AG04449 (cell line): ENCODE results near the gene DSCAM.

Source experiments
- CTCF ChIA-PET: fragments of 350-600 bp; formaldehyde crosslinking; extraction: SDS; loops from one replicate; lab custom pipeline; 2021; ENCODE audit warnings: antibody characterized with exemption; lab: Yijun Ruan, JAX
- POLR2A ChIA-PET: fragments of 400-600, 350-600 bp; formaldehyde crosslinking; extraction: SDS; loops from one replicate; lab custom pipeline; 2020; ENCODE audit warnings: antibody characterized with exemption, inconsistent platforms; lab: Yijun Ruan, JAX
- DNase-seq: peaks from one replicate; pipeline ENCODE4 v3.0.0-alpha.2; 2010; ENCODE audit warnings: low read depth, low spot score
- H3K4me3 ChIP-seq: 2 replicates; pipeline ENCODE4 v1.5.1; 2011; ENCODE audit warnings: low read depth, mild to moderate bottlenecking, control low read depth, low read length
- TF ChIP-seq, protein P1 (sequence below): IDR thresholded peaks from one replicate; pipeline ENCODE4 v1.5.1; 2011; ENCODE audit warnings: mild to moderate bottlenecking, moderate library complexity, low read length, control low read depth, inconsistent platforms; ENCODE audit not compliant: insufficient read depth; ENCODE audit errors: missing control alignments

Gene DSCAM

DNA sequence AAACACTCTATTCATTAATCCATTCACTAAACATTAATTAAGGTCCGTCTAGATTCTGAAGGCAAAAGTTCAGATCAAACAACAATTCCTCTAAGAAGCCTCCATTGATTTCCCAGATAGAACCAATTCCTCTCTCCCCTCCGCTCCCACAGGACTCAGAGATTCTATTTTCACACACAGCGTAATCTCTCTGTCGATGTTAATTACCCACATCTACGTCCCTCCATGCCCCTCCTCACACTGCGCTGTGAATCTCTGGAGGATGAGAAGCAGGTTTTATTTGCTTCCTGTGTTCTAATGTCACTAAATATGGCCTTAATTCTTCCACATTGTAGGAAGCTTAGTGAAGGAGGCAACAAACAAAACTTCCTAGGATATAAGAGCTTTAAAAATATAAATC is 306.7 kb downstream of the DSCAM start:
- POLR2A ChIA-PET, result no interaction called here
- DNase-seq, result no peak
- no peak overlapping the region for H3K4me3 ChIP-seq
- CTCF ChIA-PET, result no interaction called here
- TF ChIP-seq, protein P1, sequence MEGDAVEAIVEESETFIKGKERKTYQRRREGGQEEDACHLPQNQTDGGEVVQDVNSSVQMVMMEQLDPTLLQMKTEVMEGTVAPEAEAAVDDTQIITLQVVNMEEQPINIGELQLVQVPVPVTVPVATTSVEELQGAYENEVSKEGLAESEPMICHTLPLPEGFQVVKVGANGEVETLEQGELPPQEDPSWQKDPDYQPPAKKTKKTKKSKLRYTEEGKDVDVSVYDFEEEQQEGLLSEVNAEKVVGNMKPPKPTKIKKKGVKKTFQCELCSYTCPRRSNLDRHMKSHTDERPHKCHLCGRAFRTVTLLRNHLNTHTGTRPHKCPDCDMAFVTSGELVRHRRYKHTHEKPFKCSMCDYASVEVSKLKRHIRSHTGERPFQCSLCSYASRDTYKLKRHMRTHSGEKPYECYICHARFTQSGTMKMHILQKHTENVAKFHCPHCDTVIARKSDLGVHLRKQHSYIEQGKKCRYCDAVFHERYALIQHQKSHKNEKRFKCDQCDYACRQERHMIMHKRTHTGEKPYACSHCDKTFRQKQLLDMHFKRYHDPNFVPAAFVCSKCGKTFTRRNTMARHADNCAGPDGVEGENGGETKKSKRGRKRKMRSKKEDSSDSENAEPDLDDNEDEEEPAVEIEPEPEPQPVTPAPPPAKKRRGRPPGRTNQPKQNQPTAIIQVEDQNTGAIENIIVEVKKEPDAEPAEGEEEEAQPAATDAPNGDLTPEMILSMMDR, result no peak

GRCh38 chr21:40534886-40535285 is 312.1 kb downstream of the DSCAM start:
- TF ChIP-seq, protein P1, result no peak
- ChIA-PET CTCF (no interaction called here), POLR2A (no interaction called here)
- no peak overlapping the region for H3K4me3 ChIP-seq
- DNase-seq, result no peak

DNA sequence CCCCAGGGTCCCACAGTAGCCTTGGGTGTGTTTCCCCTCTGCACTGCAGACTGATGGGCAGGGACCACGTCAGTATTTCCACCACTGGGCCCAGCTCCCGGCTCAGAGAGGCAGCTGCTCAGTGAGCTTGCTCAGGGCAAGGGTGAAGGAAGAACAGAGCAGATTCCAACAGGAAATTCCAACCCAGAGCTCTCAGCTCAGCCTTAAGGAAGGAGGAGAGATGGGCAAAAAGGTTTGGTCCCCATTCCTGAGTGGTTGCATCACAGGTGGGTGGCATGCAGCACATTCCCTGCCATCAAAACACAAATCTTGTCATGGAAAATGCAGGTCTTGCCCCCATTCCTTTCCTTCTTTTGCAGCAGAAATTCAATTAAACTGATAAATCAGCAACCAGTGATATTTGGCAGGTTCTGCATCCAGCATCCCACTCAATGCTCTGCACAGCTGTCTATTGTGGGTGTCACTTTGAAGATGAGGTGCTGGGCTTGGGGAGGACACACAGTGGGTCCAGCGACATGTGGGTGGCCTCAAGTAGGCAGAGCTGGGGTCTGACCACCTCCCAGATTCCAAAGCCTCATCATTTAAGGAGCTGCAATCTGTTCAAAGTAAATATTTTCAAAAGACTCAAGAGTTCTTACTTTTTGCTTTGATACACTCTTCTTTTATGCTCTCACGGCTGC is 315.4 kb downstream of the DSCAM start:
- DNase-seq, result peak; percentile 7
- no peak overlapping the region for H3K4me3 ChIP-seq
- POLR2A ChIA-PET, result no interaction called here
- CTCF ChIA-PET, result no interaction called here
- TF ChIP-seq, protein P1, result no peak

GRCh38 chr21:40531016-40531415 is 315.9 kb downstream of the DSCAM start:
- H3K4me3 ChIP-seq, result no peak overlapping the region
- ChIA-PET CTCF (no interaction called here), POLR2A (no interaction called here)
- DNase-seq, result no peak
- TF ChIP-seq, protein P1, result no peak

GRCh38 chr21:40517646-40518045 is 329.3 kb downstream of the DSCAM start:
- POLR2A ChIA-PET, result no interaction called here
- TF ChIP-seq, protein P1, result no peak

GRCh38 chr21:40516335-40516734 is 330.6 kb downstream of the DSCAM start:
- POLR2A ChIA-PET, result no interaction called here
- DNase-seq, result no peak
- no peak overlapping the region for H3K4me3 ChIP-seq
- TF ChIP-seq, protein P1, result no peak
- CTCF ChIA-PET, result no interaction called here

More at GRCh38 chr21:40517646-40518045, 329.3 kb downstream of the DSCAM start:
- H3K4me3 ChIP-seq, result no peak overlapping the region
- no peak for DNase-seq
- CTCF ChIA-PET, result no interaction called here
